ENCODE measurements around the gene AFG1L. TPM values are rescaled to one million over a fixed set of nuclear protein-coding genes. Genes with fewer than 3 reads are reported as not detected.

AFG1L gene
- total and polyA plus RNA-seq, 2 experiments from 2014 or later, result 4.1 to 8.7 TPM

DNA sequence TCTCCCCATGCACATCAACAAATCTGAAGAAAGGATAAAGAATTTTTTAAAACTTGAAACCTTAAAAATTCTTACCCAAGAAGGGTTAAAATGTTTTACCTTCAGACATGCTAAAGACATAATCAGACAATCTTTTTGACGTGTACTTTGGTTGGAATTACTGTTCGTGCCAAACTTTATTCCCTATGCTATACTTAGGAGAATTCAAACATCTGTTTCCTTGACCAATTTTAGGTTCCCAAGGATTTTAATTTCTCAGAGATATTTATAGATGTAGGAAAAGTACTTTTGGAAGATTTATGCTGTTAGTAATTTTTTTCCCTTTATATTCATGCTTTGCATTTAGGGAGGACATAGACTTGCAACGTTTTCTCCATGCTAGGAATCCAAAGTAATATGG is 108.4 kb downstream of the AFG1L start (continued):
- TF ChIP-seq ZNF331 (CRISPR knock-in tag; IDR thresholded peaks at IDR 0.05; ENCODE audit: low read depth), result no peak
- no peak for TF ChIP-seq ZNF114 (CRISPR knock-in tag; IDR thresholded peaks at IDR 0.05)
- TF ChIP-seq JUNB (IDR thresholded peaks at IDR 0.05; ENCODE audit: unreplicated experiment), result no peak

DNA sequence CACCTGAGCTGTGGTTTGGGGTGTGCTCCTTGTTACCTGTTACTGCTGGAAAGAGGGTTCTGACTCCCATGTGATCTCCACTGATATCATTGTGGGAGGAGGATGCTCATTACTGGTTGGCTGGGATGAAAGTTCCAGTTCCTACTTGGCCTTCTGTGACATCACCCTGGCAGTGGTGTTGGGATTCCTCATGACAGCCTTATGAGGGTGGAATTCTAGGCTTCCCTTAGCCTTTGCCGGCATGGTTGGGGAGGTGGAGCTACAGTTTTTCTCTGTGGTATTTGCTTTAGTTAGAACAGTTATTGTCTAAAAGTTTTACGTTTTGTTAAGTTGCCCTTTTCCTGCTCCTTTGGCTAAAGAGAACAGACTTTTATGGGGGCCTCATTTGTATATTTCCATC is 112.1 kb downstream of the AFG1L start:
- no peak overlapping the region for H3K4me3 Mint-ChIP-seq
- H2AFZ ChIP-seq, result no peak overlapping the region
- no peaks in the 10 kb centered on the region for H3K79me2 ChIP-seq (replicated peaks; ENCODE audit: insufficient read depth)
- no peak overlapping the region for H3K27ac ChIP-seq (ENCODE audit: low read depth)
- H3K4me1 ChIP-seq (ENCODE audit: insufficient read depth), result no peaks in the 10 kb centered on the region
- TF ChIP-seq, protein P1, sequence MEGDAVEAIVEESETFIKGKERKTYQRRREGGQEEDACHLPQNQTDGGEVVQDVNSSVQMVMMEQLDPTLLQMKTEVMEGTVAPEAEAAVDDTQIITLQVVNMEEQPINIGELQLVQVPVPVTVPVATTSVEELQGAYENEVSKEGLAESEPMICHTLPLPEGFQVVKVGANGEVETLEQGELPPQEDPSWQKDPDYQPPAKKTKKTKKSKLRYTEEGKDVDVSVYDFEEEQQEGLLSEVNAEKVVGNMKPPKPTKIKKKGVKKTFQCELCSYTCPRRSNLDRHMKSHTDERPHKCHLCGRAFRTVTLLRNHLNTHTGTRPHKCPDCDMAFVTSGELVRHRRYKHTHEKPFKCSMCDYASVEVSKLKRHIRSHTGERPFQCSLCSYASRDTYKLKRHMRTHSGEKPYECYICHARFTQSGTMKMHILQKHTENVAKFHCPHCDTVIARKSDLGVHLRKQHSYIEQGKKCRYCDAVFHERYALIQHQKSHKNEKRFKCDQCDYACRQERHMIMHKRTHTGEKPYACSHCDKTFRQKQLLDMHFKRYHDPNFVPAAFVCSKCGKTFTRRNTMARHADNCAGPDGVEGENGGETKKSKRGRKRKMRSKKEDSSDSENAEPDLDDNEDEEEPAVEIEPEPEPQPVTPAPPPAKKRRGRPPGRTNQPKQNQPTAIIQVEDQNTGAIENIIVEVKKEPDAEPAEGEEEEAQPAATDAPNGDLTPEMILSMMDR (conservative IDR thresholded peaks at IDR 0.05; ENCODE audit: low read depth in 2 of 2), result no peak
- no peak for TF ChIP-seq STAT1 (IDR thresholded peaks at IDR 0.05; ENCODE audit: unreplicated experiment)
- no peak overlapping the region for H3K27ac Mint-ChIP-seq
- H3K9me2 ChIP-seq (ENCODE audit: insufficient read depth), result 0 out of 2 replicates have a peak, but pooled peaks cover 4% of the 10 kb centered on the region
- H4K20me1 ChIP-seq (replicated peaks; ENCODE audit: insufficient read depth), result no peaks in the 10 kb centered on the region
- no peaks in the 10 kb centered on the region for H3K27me3 ChIP-seq (ENCODE audit: insufficient read depth)
- DNase-seq (ENCODE audit: low spot score) (no peak), ATAC-seq (no peak)
- H3K4me2 ChIP-seq, result no peak overlapping the region
- no peaks in the 10 kb centered on the region for H3F3A ChIP-seq (replicated peaks; ENCODE audit: low read depth)
- H3K27me3 Mint-ChIP-seq (ENCODE audit: insufficient read depth, low read depth, poor library complexity), result no peaks in the 10 kb centered on the region
- H3K9me3 Mint-ChIP-seq, result peaks cover 9% of the 10 kb centered on the region
- H3K4me1 Mint-ChIP-seq, result no peaks in the 10 kb centered on the region
- peaks cover 3% of the 10 kb centered on the region for H3K36me3 Mint-ChIP-seq (ENCODE audit: low read depth)
- 0 out of 2 replicates have a peak, but pooled peaks cover 5% of the 10 kb centered on the region for H3K36me3 ChIP-seq (ENCODE audit: insufficient read depth)
- H3K4me3 ChIP-seq, result no peak overlapping the region

DNA sequence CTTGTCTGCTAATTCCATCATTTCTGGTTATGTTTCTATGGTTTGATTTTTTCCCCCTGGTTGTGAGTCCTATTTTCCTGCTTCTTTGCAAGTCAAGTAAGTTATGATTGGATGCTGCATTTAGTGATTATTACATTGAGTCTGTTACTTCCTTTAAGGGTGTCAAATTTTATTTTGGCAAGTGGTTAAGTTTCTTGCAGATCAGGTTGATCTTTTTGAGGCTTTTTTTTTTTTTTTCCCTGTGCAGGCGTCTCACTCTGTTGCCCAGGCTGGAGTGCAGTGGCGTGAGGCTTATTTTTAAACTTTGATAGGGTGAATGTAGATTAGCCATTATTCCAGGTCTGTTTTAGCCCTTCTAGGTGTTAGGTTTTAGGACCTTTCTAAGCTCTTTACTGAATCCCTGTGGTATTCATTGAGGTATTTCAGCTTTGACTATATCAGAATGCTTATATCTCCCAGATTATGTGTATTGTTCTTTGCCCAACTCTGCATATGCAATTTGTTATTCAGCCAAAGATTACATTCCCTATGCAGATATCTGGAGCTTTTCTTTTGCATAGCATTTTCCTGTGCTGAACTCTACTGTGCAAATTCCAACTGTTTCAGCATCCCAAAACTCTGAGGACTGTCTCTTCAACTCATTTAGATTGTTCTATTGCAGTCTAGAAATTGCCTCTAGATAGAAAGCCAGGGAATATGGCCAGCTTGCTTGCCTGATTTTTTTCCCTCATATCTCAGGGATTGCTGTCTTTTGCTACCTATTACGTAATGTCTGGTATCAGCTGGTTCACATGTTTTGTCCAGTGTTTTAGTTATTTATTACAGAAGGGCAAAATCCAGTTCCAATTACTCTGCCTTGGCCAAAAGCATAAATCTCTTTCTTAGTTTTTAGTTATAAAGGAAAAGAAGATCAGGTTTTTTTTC is 113.3 kb downstream of the AFG1L start:
- Histone ChIP-seq H3K27ac (ENCODE audit: low read depth) (no peak overlapping the region), H3K36me3 (ENCODE audit: insufficient read depth) (0 out of 2 replicates have a peak, but pooled peaks cover under 1% of the 10 kb centered on the region), H3F3A (replicated peaks; ENCODE audit: low read depth) (no peaks in the 10 kb centered on the region), H3K27me3 (ENCODE audit: insufficient read depth) (no peaks in the 10 kb centered on the region), H3K4me2 (no peak overlapping the region), H3K4me3 (no peak overlapping the region), H3K79me2 (replicated peaks; ENCODE audit: insufficient read depth) (no peaks in the 10 kb centered on the region), H3K9me2 (ENCODE audit: insufficient read depth) (0 out of 2 replicates have a peak, but pooled peaks cover 4% of the 10 kb centered on the region), H4K20me1 (replicated peaks; ENCODE audit: insufficient read depth) (no peaks in the 10 kb centered on the region), H3K4me1 (ENCODE audit: insufficient read depth) (no peaks in the 10 kb centered on the region), H2AFZ (no peak overlapping the region)
- no peak overlapping the region for H3K4me3 Mint-ChIP-seq
- no peaks in the 10 kb centered on the region for H3K27me3 Mint-ChIP-seq (ENCODE audit: insufficient read depth, low read depth, poor library complexity)
- ATAC-seq (no peak), DNase-seq (ENCODE audit: low spot score) (no peak)
- H3K36me3 Mint-ChIP-seq (ENCODE audit: low read depth), result peaks cover 6% of the 10 kb centered on the region
- H3K27ac Mint-ChIP-seq, result no peak overlapping the region
- no peaks in the 10 kb centered on the region for H3K4me1 Mint-ChIP-seq
- peaks cover 15% of the 10 kb centered on the region for H3K9me3 Mint-ChIP-seq
- TF ChIP-seq ZNF331 (CRISPR knock-in tag; IDR thresholded peaks at IDR 0.05; ENCODE audit: low read depth) (no peak), NANOG (IDR thresholded peaks at IDR 0.05; ENCODE audit: borderline replicate concordance) (no peak), STAT1 (IDR thresholded peaks at IDR 0.05; ENCODE audit: unreplicated experiment) (no peak), EZH2phosphoT487 (IDR thresholded peaks at IDR 0.05; ENCODE audit: unreplicated experiment) (no peak), POLR2AphosphoS5 (IDR thresholded peaks at IDR 0.05; ENCODE audit: low read depth) (no peak), ZNF114 (CRISPR knock-in tag; IDR thresholded peaks at IDR 0.05) (no peak)
- TF ChIP-seq, protein P2, sequence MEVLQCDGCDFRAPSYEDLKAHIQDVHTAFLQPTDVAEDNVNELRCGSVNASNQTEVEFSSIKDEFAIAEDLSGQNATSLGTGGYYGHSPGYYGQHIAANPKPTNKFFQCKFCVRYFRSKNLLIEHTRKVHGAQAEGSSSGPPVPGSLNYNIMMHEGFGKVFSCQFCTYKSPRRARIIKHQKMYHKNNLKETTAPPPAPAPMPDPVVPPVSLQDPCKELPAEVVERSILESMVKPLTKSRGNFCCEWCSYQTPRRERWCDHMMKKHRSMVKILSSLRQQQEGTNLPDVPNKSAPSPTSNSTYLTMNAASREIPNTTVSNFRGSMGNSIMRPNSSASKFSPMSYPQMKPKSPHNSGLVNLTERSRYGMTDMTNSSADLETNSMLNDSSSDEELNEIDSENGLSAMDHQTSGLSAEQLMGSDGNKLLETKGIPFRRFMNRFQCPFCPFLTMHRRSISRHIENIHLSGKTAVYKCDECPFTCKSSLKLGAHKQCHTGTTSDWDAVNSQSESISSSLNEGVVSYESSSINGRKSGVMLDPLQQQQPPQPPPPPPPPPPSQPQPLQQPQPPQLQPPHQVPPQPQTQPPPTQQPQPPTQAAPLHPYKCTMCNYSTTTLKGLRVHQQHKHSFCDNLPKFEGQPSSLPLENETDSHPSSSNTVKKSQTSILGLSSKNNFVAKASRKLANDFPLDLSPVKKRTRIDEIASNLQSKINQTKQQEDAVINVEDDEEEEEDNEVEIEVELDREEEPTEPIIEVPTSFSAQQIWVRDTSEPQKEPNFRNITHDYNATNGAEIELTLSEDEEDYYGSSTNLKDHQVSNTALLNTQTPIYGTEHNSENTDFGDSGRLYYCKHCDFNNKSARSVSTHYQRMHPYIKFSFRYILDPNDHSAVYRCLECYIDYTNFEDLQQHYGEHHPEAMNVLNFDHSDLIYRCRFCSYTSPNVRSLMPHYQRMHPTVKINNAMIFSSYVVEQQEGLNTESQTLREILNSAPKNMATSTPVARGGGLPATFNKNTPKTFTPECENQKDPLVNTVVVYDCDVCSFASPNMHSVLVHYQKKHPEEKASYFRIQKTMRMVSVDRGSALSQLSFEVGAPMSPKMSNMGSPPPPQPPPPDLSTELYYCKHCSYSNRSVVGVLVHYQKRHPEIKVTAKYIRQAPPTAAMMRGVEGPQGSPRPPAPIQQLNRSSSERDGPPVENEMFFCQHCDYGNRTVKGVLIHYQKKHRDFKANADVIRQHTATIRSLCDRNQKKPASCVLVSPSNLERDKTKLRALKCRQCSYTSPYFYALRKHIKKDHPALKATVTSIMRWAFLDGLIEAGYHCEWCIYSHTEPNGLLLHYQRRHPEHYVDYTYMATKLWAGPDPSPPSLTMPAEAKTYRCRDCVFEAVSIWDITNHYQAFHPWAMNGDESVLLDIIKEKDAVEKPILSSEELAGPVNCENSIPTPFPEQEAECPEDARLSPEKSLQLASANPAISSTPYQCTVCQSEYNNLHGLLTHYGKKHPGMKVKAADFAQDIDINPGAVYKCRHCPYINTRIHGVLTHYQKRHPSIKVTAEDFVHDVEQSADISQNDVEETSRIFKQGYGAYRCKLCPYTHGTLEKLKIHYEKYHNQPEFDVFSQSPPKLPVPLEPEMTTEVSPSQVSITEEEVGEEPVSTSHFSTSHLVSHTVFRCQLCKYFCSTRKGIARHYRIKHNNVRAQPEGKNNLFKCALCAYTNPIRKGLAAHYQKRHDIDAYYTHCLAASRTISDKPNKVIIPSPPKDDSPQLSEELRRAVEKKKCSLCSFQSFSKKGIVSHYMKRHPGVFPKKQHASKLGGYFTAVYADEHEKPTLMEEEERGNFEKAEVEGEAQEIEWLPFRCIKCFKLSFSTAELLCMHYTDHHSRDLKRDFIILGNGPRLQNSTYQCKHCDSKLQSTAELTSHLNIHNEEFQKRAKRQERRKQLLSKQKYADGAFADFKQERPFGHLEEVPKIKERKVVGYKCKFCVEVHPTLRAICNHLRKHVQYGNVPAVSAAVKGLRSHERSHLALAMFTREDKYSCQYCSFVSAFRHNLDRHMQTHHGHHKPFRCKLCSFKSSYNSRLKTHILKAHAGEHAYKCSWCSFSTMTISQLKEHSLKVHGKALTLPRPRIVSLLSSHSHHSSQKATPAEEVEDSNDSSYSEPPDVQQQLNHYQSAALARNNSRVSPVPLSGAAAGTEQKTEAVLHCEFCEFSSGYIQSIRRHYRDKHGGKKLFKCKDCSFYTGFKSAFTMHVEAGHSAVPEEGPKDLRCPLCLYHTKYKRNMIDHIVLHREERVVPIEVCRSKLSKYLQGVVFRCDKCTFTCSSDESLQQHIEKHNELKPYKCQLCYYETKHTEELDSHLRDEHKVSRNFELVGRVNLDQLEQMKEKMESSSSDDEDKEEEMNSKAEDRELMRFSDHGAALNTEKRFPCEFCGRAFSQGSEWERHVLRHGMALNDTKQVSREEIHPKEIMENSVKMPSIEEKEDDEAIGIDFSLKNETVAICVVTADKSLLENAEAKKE (CRISPR knock-in tag; IDR thresholded peaks at IDR 0.05), result no peak

All from GM23338 (cell line).